Mammary epithelial cell (primary cell): ENCODE measurements around the gene CLMN.

Experiments used
- EZH2 ChIP-seq: IDR thresholded peaks from 2 replicates; pipeline ENCODE4 v1.6.1; 2012; ENCODE audit warnings: low read length, inconsistent platforms, borderline replicate concordance
- TF ChIP-seq, protein P1 (sequence below), 2 donors: IDR thresholded peaks in 1 of 2; conservative IDR thresholded peaks in 1 of 2; 2 replicates each; pipeline ENCODE4 v1.5.1; 2011 to 2012; ENCODE audit warnings: inconsistent platforms in 2 of 2, low read length in 2 of 2, mild to moderate bottlenecking in 2 of 2, control low read depth in 1 of 2, low read depth in 1 of 2; ENCODE audit not compliant: insufficient read depth in 1 of 2; ENCODE audit errors: extremely low read depth in 1 of 2

DNA sequence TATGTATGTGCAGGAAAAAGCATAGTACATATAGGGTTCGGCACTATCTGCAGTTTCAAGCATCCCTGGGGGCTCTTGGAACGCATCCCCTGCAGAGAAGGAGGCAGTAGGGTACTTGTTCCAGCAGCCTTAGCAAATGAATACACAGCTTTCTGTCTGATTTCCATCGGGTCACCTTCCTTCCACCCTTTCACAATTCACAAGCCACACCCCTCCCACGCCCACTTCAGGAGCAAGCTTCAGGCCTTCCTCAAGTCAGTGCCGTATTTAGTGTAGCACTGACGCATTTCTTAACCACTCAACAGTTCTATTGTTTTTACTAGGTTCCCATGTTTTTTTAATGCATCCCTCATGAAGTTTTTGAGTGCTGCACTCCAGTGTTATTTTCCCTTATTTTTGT lies 64.2 kb downstream of the CLMN start:
- TF ChIP-seq, protein P1, sequence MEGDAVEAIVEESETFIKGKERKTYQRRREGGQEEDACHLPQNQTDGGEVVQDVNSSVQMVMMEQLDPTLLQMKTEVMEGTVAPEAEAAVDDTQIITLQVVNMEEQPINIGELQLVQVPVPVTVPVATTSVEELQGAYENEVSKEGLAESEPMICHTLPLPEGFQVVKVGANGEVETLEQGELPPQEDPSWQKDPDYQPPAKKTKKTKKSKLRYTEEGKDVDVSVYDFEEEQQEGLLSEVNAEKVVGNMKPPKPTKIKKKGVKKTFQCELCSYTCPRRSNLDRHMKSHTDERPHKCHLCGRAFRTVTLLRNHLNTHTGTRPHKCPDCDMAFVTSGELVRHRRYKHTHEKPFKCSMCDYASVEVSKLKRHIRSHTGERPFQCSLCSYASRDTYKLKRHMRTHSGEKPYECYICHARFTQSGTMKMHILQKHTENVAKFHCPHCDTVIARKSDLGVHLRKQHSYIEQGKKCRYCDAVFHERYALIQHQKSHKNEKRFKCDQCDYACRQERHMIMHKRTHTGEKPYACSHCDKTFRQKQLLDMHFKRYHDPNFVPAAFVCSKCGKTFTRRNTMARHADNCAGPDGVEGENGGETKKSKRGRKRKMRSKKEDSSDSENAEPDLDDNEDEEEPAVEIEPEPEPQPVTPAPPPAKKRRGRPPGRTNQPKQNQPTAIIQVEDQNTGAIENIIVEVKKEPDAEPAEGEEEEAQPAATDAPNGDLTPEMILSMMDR (conservative IDR thresholded peaks at IDR 0.05 in 1 of 2, IDR thresholded peaks at IDR 0.05 in 1 of 2; ENCODE audit: extremely low read depth in 1 of 2, insufficient read depth in 1 of 2, low read depth in 1 of 2, low read length in 2 of 2), result no peak
- no peak for TF ChIP-seq EZH2
